ENCODE measurements around the gene TAF11L13. TPM values are rescaled to one million over a fixed set of nuclear protein-coding genes. Genes with fewer than 3 reads are reported as not detected.

TAF11L13 gene
- total RNA-seq, 1 donor from 2014 or later: not detected

GRCh38 chr5:17670353-17670752 lies 38.5 kb downstream of the TAF11L13 start:
- intact Hi-C loops (cut with micrococcal nuclease): no loop called here
- ATAC-seq: no peak
- DNase-seq: no peak

- DNase-seq (no peak), ATAC-seq (no peak)
- intact Hi-C loops (cut with micrococcal nuclease): no loop called here
Observed at GRCh38 chr5:17678751-17679324, 47.0 kb downstream of the TAF11L13 start.

- ATAC-seq: no peak
- intact Hi-C loops (cut with micrococcal nuclease): no loop called here
- no peak for DNase-seq
Observed at GRCh38 chr5:17679597-17680203, 47.8 kb downstream of the TAF11L13 start.

- intact Hi-C loops (cut with micrococcal nuclease): no loop called here
- ATAC-seq (no peak), DNase-seq (no peak)
Observed at GRCh38 chr5:17680737-17681136, 48.8 kb downstream of the TAF11L13 start.

Other genes with a start within 250 kb of the TAF11L13 start
- not detected for gene TAF11L2, start 133.9 kb upstream of the TAF11L13 start, total RNA-seq
- gene TAF11L3, start 113.7 kb upstream of the TAF11L13 start, total RNA-seq: not detected
- not detected for gene TAF11L4, start 110.3 kb upstream of the TAF11L13 start, total RNA-seq
- not detected for gene TAF11L5, start 106.9 kb upstream of the TAF11L13 start, total RNA-seq
- gene TAF11L6, start 103.4 kb upstream of the TAF11L13 start, total RNA-seq: not detected
- not detected for gene TAF11L7, start 46.3 kb upstream of the TAF11L13 start, total RNA-seq
- not detected for gene TAF11L8, start 41.1 kb upstream of the TAF11L13 start, total RNA-seq
- gene TAF11L9, start 37.7 kb upstream of the TAF11L13 start, total RNA-seq: not detected
- not detected for gene TAF11L10, start 34.3 kb upstream of the TAF11L13 start, total RNA-seq
- gene TAF11L11, start 27.9 kb upstream of the TAF11L13 start, total RNA-seq: not detected
- gene TAF11L12, start 21.7 kb upstream of the TAF11L13 start, total RNA-seq: not detected
- not detected for gene TAF11L14, start 2.4 kb downstream of the TAF11L13 start, total RNA-seq

All from left ventricle myocardium superior (tissue), 1 donor.